Measurements from ENCODE around the gene IGIP. TPM values are rescaled to one million over a fixed set of nuclear protein-coding genes. Genes with fewer than 3 reads are reported as not detected.
A peak's percentile ranks its signal among the peaks of the same experiment; 100 is the strongest.

Gene IGIP
- total RNA-seq, 3 donors from 2014 or later (not counting 1 experiment from before 2014, with no cell fraction given): 2.2 to 4.0 (median 4.0) TPM

GRCh38 chr5:140104100-140104499, 21.6 kb upstream of the IGIP start:
- Mint-ChIP-seq H3K9me3 (no peaks in the 10 kb centered on the region), H3K4me3 (no peak overlapping the region), H3K27ac (no peak overlapping the region), H3K27me3 (ENCODE audit: low read depth in 2 of 2) (peaks cover 27 to 40% of the 10 kb centered on the region in 2 donors), H3K36me3 (no peaks in the 10 kb centered on the region), H3K4me1 (peaks cover 26 to 29% of the 10 kb centered on the region in 2 donors)
- H3K9me3 ChIP-seq (ENCODE audit: control insufficient read depth, insufficient read depth, low read length): no peaks in the 10 kb centered on the region
- H3K27me3 ChIP-seq (ENCODE audit: control insufficient read depth, insufficient read depth, low read length): peaks cover 10% of the 10 kb centered on the region
- TF ChIP-seq CTCF (IDR thresholded peaks at IDR 0.05): no peak
- H3K4me1 ChIP-seq (ENCODE audit: control insufficient read depth, insufficient read depth, low read length): peaks cover 18% of the 10 kb centered on the region
- no CpG with 5 or more reads among the region's 1 CpG for WGBS (ENCODE audit: insufficient coverage)
- H3K36me3 ChIP-seq (ENCODE audit: control insufficient read depth, insufficient read depth, low read length): no peaks in the 10 kb centered on the region
- H3K4me3 ChIP-seq (ENCODE audit: low read length): no peak overlapping the region
- no peak overlapping the region for H3K27ac ChIP-seq (ENCODE audit: low read length)
- ATAC-seq (no peak), DNase-seq (no peak)
- intact Hi-C loops (cut with micrococcal nuclease): no loop called here

GRCh38 chr5:140106101-140106500, 19.6 kb upstream of the IGIP start:
- DNase-seq (no peak), ATAC-seq (no peak)
- H3K27me3 ChIP-seq (ENCODE audit: control insufficient read depth, insufficient read depth, low read length): peaks cover 29% of the 10 kb centered on the region
- no peak for TF ChIP-seq CTCF (IDR thresholded peaks at IDR 0.05)
- H3K36me3 Mint-ChIP-seq: no peaks in the 10 kb centered on the region
- peak overlapping the region; percentile 35 for H3K27ac ChIP-seq (ENCODE audit: low read length)
- H3K27me3 Mint-ChIP-seq (ENCODE audit: low read depth in 2 of 2): peaks cover 21 to 33% of the 10 kb centered on the region in 2 donors
- peak overlapping the region; percentile 91 to 97 for H3K27ac Mint-ChIP-seq
- peak overlapping the region; percentile 97 for H3K4me3 Mint-ChIP-seq
- peaks cover 31% of the 10 kb centered on the region in 2 donors for H3K4me1 Mint-ChIP-seq
- intact Hi-C loops (cut with micrococcal nuclease): loop anchor here (5.0 kb wide), 2 partner anchors 36 to 296 kb away; partner anchors contain the start of gene ANKHD1
- no peak overlapping the region for H3K4me3 ChIP-seq (ENCODE audit: low read length)
- H3K36me3 ChIP-seq (ENCODE audit: control insufficient read depth, insufficient read depth, low read length): no peaks in the 10 kb centered on the region
- H3K4me1 ChIP-seq (ENCODE audit: control insufficient read depth, insufficient read depth, low read length): peaks cover 19% of the 10 kb centered on the region
- H3K9me3 Mint-ChIP-seq: no peaks in the 10 kb centered on the region
- 100% methylated on average over 3 of the region's 5 CpGs for WGBS (ENCODE audit: insufficient coverage)
- no peaks in the 10 kb centered on the region for H3K9me3 ChIP-seq (ENCODE audit: control insufficient read depth, insufficient read depth, low read length)

- TF ChIP-seq CTCF (IDR thresholded peaks at IDR 0.05): no peak
- 56% methylated on average over 16 of the region's 16 CpGs for WGBS (ENCODE audit: insufficient coverage)
- peak overlapping the region; percentile 91 to 97 for H3K27ac Mint-ChIP-seq
- Histone ChIP-seq H3K27ac (ENCODE audit: low read length) (peak overlapping the region; percentile 95), H3K27me3 (ENCODE audit: control insufficient read depth, insufficient read depth, low read length) (peaks cover 31% of the 10 kb centered on the region), H3K9me3 (ENCODE audit: control insufficient read depth, insufficient read depth, low read length) (no peaks in the 10 kb centered on the region), H3K4me1 (ENCODE audit: control insufficient read depth, insufficient read depth, low read length) (peaks cover 19% of the 10 kb centered on the region), H3K4me3 (ENCODE audit: low read length) (peak overlapping the region; percentile 52), H3K36me3 (ENCODE audit: control insufficient read depth, insufficient read depth, low read length) (no peaks in the 10 kb centered on the region)
- ATAC-seq (no peak), DNase-seq (no peak)
- no peaks in the 10 kb centered on the region for H3K9me3 Mint-ChIP-seq
- H3K4me1 Mint-ChIP-seq: peaks cover 31 to 34% of the 10 kb centered on the region in 2 donors
- peaks cover 24 to 38% of the 10 kb centered on the region in 2 donors for H3K27me3 Mint-ChIP-seq (ENCODE audit: low read depth in 2 of 2)
- intact Hi-C loops (cut with micrococcal nuclease): loop anchor here (5.0 kb wide), 2 partner anchors 35 to 295 kb away; partner anchors contain the start of gene ANKHD1
- no peaks in the 10 kb centered on the region for H3K36me3 Mint-ChIP-seq
- H3K4me3 Mint-ChIP-seq: peak overlapping the region; percentile 97
These were observed 18.9 kb upstream of the IGIP start for GRCh38 chr5:140106805-140107311.
